SK-N-SH treated with all-trans-retinoic acid at 6 μM for 48 hours (cell line): ENCODE measurements around the gene PTPRN2.

Experiments used
- ATAC-seq: fragments of 200-7000 bp; cut with Tn5 transposase; 3 replicates; pipeline ENCODE4 v1.9.1; 2020; ENCODE audit warnings: mild to moderate bottlenecking, moderate library complexity
- ARNTL ChIP-seq: fragments of 450-650 bp; formaldehyde crosslinking; IDR thresholded peaks from 2 replicates; pipeline ENCODE4 v1.5.0; 2020; ENCODE audit warnings: low read depth, mild to moderate bottlenecking, moderate library complexity, borderline replicate concordance
- BACH2 ChIP-seq: fragments of 250-450 bp; sonication (Bioruptor Pico); IDR thresholded peaks from 2 replicates; pipeline ENCODE4 v1.9.0; 2021; ENCODE audit warnings: mild to moderate bottlenecking, borderline replicate concordance
- ESRRG ChIP-seq: fragments of 250-450 bp; sonication (Bioruptor Pico); IDR thresholded peaks from 2 replicates; pipeline ENCODE4 v1.6.1; 2021; ENCODE audit warnings: mild to moderate bottlenecking
- GLIS3 ChIP-seq: fragments of 250-450 bp; sonication (Bioruptor Pico); IDR thresholded peaks from 2 replicates; pipeline ENCODE4 v1.5.0; 2020; ENCODE audit warnings: mild to moderate bottlenecking, moderate library complexity
- ISL1 ChIP-seq: fragments of 250-450 bp; sonication (Bioruptor Pico); IDR thresholded peaks from 2 replicates; pipeline ENCODE4 v2.1.2; 2022; ENCODE audit warnings: mild to moderate bottlenecking, moderate library complexity
- OSR1 ChIP-seq: fragments of 250-450 bp; sonication (Bioruptor Pico); IDR thresholded peaks from 2 replicates; pipeline ENCODE4 v1.8.0; 2022; ENCODE audit warnings: moderate library complexity, mild to moderate bottlenecking, inconsistent platforms
- RARB ChIP-seq: fragments of 250-450 bp; sonication (Bioruptor Pico); IDR thresholded peaks from 2 replicates; pipeline ENCODE4 v1.8.0; 2021; ENCODE audit warnings: mild to moderate bottlenecking, moderate library complexity
- SNAI2 ChIP-seq: fragments of 250-450 bp; sonication (Bioruptor Pico); IDR thresholded peaks from 2 replicates; pipeline ENCODE4 v1.5.0; 2020; ENCODE audit warnings: mild to moderate bottlenecking, moderate library complexity
- TCF4 ChIP-seq: fragments of 250-450 bp; sonication (Bioruptor Pico); IDR thresholded peaks from 2 replicates; pipeline ENCODE4 v1.8.0; 2021; ENCODE audit warnings: mild to moderate bottlenecking, moderate library complexity, borderline replicate concordance
- TOX ChIP-seq: fragments of 250-450 bp; sonication (Bioruptor Pico); IDR thresholded peaks from 2 replicates; pipeline ENCODE4 v1.8.0; 2021; ENCODE audit warnings: mild to moderate bottlenecking, moderate library complexity, borderline replicate concordance
- ZC3H10 ChIP-seq: fragments of 250-450 bp; sonication (Bioruptor Pico); IDR thresholded peaks from 2 replicates; pipeline ENCODE4 v1.5.1; 2021; ENCODE audit warnings: mild to moderate bottlenecking, moderate library complexity
- ZFP30 ChIP-seq: fragments of 450-650 bp; formaldehyde crosslinking; IDR thresholded peaks from 2 replicates; pipeline ENCODE4 v1.5.0; 2022; ENCODE audit warnings: mild to moderate bottlenecking, moderate library complexity
- ZNF565 ChIP-seq: fragments of 450-650 bp; formaldehyde crosslinking; conservative IDR thresholded peaks from 2 replicates; pipeline ENCODE4 v1.5.0; 2020; ENCODE audit warnings: low read depth, mild to moderate bottlenecking, moderate library complexity
- ZNF70 ChIP-seq: fragments of 450-650 bp; formaldehyde crosslinking; IDR thresholded peaks from 2 replicates; pipeline ENCODE4 v1.5.0; 2020; ENCODE audit warnings: mild to moderate bottlenecking, moderate library complexity
- ZNF8 ChIP-seq: fragments of 450-650 bp; formaldehyde crosslinking; IDR thresholded peaks from 2 replicates; pipeline ENCODE4 v1.5.0; 2020; ENCODE audit warnings: mild to moderate bottlenecking, moderate library complexity
- TF ChIP-seq, protein P1 (sequence below): fragments of 250-450 bp; sonication (Bioruptor Pico); IDR thresholded peaks from 2 replicates; pipeline ENCODE4 v1.8.0; 2021; ENCODE audit warnings: low read depth, mild to moderate bottlenecking, moderate library complexity, borderline replicate concordance
- TF ChIP-seq, protein P2 (sequence below): fragments of 250-450 bp; sonication (Bioruptor Pico); IDR thresholded peaks from 2 replicates; pipeline ENCODE4 v1.5.0; 2020; ENCODE audit warnings: mild to moderate bottlenecking, moderate library complexity
- TF ChIP-seq, protein P3 (sequence below): fragments of 250-450 bp; sonication (Bioruptor Pico); IDR thresholded peaks from 2 replicates; pipeline ENCODE4 v1.8.0; 2020; ENCODE audit warnings: mild to moderate bottlenecking, moderate library complexity, borderline replicate concordance
- TF ChIP-seq, protein P4 (sequence below): fragments of 250-450 bp; sonication (Bioruptor Pico); IDR thresholded peaks from 2 replicates; pipeline ENCODE4 v1.5.1; 2020; ENCODE audit warnings: low read depth, mild to moderate bottlenecking, moderate library complexity
- TF ChIP-seq, protein P5 (sequence below): fragments of 250-450 bp; sonication (Bioruptor Pico); IDR thresholded peaks from 2 replicates; pipeline ENCODE4 v1.5.1; 2021; ENCODE audit warnings: mild to moderate bottlenecking, moderate library complexity

The PTPRN2 gene

DNA sequence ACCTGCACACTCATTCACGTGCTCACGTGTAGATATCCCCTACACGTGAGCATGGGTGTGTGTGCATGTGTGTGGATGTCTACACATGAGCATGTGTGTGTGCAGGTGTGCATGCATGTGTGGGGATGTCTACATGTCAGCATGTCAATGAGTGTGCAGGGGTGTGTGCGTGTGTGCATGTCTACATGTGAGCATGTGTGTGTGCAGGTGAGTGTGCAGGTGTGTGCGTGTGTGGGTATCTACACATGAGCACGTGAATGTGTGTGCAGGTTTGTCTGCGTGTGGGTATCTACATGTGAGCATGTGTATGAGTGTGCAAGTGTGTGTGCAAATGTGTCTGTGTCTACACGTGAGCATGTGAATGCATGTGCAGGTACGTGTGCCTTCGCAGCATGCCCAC is 274.8 kb downstream of the PTPRN2 start (continued):
- TF ChIP-seq, protein P1, sequence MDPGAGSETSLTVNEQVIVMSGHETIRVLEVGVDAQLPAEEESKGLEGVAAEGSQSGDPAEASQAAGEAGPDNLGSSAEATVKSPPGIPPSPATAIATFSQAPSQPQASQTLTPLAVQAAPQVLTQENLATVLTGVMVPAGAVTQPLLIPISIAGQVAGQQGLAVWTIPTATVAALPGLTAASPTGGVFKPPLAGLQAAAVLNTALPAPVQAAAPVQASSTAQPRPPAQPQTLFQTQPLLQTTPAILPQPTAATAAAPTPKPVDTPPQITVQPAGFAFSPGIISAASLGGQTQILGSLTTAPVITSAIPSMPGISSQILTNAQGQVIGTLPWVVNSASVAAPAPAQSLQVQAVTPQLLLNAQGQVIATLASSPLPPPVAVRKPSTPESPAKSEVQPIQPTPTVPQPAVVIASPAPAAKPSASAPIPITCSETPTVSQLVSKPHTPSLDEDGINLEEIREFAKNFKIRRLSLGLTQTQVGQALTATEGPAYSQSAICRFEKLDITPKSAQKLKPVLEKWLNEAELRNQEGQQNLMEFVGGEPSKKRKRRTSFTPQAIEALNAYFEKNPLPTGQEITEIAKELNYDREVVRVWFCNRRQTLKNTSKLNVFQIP: no peak
- TF ChIP-seq, protein P2, sequence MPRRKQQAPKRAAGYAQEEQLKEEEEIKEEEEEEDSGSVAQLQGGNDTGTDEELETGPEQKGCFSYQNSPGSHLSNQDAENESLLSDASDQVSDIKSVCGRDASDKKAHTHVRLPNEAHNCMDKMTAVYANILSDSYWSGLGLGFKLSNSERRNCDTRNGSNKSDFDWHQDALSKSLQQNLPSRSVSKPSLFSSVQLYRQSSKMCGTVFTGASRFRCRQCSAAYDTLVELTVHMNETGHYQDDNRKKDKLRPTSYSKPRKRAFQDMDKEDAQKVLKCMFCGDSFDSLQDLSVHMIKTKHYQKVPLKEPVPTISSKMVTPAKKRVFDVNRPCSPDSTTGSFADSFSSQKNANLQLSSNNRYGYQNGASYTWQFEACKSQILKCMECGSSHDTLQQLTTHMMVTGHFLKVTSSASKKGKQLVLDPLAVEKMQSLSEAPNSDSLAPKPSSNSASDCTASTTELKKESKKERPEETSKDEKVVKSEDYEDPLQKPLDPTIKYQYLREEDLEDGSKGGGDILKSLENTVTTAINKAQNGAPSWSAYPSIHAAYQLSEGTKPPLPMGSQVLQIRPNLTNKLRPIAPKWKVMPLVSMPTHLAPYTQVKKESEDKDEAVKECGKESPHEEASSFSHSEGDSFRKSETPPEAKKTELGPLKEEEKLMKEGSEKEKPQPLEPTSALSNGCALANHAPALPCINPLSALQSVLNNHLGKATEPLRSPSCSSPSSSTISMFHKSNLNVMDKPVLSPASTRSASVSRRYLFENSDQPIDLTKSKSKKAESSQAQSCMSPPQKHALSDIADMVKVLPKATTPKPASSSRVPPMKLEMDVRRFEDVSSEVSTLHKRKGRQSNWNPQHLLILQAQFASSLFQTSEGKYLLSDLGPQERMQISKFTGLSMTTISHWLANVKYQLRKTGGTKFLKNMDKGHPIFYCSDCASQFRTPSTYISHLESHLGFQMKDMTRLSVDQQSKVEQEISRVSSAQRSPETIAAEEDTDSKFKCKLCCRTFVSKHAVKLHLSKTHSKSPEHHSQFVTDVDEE (CRISPR knock-in tag): no peak
- TF ChIP-seq ZNF8: no peak
- TF ChIP-seq RARB: no peak
- TF ChIP-seq ESRRG (CRISPR knock-in tag): no peak
- TF ChIP-seq ZC3H10: no peak

DNA sequence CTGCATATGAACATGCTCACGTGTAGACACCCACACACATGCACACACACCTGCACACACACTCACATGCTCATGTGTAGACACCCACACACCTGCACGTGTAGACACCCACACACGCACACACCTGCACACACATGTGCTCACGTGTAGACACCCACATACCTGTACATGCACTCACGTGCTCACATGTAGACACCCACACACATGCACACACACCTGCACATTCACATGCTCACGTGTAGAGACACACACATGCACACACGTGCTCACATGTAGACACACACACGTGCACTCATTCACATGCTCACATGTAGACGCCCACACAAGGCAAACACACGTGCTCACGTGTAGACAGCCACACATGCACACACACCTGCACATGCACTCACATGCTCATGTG is 275.8 kb downstream of the PTPRN2 start:
- no peak for ATAC-seq
- no peak for TF ChIP-seq RARB
- TF ChIP-seq, protein P3, sequence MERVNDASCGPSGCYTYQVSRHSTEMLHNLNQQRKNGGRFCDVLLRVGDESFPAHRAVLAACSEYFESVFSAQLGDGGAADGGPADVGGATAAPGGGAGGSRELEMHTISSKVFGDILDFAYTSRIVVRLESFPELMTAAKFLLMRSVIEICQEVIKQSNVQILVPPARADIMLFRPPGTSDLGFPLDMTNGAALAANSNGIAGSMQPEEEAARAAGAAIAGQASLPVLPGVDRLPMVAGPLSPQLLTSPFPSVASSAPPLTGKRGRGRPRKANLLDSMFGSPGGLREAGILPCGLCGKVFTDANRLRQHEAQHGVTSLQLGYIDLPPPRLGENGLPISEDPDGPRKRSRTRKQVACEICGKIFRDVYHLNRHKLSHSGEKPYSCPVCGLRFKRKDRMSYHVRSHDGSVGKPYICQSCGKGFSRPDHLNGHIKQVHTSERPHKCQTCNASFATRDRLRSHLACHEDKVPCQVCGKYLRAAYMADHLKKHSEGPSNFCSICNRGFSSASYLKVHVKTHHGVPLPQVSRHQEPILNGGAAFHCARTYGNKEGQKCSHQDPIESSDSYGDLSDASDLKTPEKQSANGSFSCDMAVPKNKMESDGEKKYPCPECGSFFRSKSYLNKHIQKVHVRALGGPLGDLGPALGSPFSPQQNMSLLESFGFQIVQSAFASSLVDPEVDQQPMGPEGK (CRISPR knock-in tag): no peak

DNA sequence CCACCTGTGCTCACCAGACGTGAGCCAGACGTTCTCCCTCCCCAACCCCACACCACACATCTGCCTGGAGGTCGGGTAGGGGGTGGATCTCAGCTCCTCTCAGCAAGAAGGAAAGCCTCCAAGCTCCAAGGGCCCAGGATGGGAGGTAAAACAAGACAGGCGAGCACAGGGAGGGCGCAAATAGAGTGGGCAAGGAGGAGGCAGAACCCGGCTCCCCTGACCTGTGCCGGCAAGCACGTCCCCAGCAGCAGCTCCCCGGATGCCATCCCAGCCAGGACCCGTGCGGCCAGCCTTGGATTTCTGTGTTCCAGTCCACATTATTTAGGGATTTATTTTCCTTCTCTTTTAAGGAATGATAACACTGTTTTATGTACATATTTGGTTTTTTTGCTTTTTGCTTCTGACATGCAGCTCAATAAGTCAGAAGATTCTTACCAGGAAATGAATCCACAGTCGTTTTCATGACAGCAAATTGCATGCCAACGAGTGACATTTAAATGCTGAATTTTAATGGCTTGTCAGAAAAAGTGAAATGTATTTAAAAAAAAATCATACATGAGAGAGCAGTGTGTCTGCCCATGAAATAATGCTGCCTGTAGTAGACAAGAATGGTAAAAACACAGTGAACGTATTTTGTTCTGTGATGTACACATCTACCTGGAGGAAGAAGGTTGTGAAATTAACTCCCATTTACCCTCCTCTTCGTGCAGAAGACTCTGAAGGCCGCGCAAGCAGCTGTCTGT is 276.5 kb downstream of the PTPRN2 start:
- no peak for TF ChIP-seq ZNF565
- no peak for TF ChIP-seq RARB
- no peak for TF ChIP-seq ZFP30 (CRISPR knock-in tag)
- TF ChIP-seq, protein P4, sequence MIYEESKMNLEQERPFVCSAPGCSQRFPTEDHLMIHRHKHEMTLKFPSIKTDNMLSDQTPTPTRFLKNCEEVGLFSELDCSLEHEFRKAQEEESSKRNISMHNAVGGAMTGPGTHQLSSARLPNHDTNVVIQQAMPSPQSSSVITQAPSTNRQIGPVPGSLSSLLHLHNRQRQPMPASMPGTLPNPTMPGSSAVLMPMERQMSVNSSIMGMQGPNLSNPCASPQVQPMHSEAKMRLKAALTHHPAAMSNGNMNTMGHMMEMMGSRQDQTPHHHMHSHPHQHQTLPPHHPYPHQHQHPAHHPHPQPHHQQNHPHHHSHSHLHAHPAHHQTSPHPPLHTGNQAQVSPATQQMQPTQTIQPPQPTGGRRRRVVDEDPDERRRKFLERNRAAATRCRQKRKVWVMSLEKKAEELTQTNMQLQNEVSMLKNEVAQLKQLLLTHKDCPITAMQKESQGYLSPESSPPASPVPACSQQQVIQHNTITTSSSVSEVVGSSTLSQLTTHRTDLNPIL (CRISPR knock-in tag): no peak
- TF ChIP-seq ZNF70 (CRISPR knock-in tag): no peak
- TF ChIP-seq OSR1: no peak
- no peak for TF ChIP-seq GLIS3
- TF ChIP-seq SNAI2 (CRISPR knock-in tag): no peak
- no peak for TF ChIP-seq ARNTL (CRISPR knock-in tag)
- TF ChIP-seq TOX (CRISPR knock-in tag): no peak
- no peak for TF ChIP-seq BACH2
- TF ChIP-seq ZC3H10: no peak
- TF ChIP-seq ISL1 (CRISPR knock-in tag): no peak
- TF ChIP-seq ZNF8: no peak
- TF ChIP-seq, protein P5, sequence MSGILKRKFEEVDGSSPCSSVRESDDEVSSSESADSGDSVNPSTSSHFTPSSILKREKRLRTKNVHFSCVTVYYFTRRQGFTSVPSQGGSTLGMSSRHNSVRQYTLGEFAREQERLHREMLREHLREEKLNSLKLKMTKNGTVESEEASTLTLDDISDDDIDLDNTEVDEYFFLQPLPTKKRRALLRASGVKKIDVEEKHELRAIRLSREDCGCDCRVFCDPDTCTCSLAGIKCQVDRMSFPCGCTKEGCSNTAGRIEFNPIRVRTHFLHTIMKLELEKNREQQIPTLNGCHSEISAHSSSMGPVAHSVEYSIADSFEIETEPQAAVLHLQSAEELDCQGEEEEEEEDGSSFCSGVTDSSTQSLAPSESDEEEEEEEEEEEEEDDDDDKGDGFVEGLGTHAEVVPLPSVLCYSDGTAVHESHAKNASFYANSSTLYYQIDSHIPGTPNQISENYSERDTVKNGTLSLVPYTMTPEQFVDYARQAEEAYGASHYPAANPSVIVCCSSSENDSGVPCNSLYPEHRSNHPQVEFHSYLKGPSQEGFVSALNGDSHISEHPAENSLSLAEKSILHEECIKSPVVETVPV (CRISPR knock-in tag): no peak
- TF ChIP-seq TCF4: no peak
- TF ChIP-seq, all 23 proteins: peak for 0
- no peak for ATAC-seq
